Endothelial cell of umbilical vein (primary cell): ENCODE data around the gene MYLK.

Experiments
- CTCF ChIP-seq, 2 donors: IDR thresholded peaks; 1 replicate in 1 of 2; 2 replicates in 1 of 2; pipeline ENCODE4 v1.5.1; 2011; ENCODE audit warnings: low read length in 2 of 2, mild to moderate bottlenecking in 2 of 2, moderate library complexity in 2 of 2, control low read depth in 1 of 2, inconsistent platforms in 1 of 2, low read depth in 1 of 2; ENCODE audit not compliant: insufficient read depth in 1 of 2; ENCODE audit errors: extremely low read depth in 1 of 2
- FOS ChIP-seq: IDR thresholded peaks from 2 replicates; pipeline ENCODE4 v1.6.1; 2011; ENCODE audit warnings: mild to moderate bottlenecking, low read length, moderate library complexity, borderline replicate concordance; ENCODE audit not compliant: insufficient read depth
- POLR2A ChIP-seq: IDR thresholded peaks from 2 replicates; pipeline ENCODE4 v1.6.1; 2012; ENCODE audit warnings: low read depth, mild to moderate bottlenecking, control low read depth, low read length

GRCh38 chr3:123586968-123587367, 297.2 kb downstream of the MYLK start:
- no peak for TF ChIP-seq CTCF (IDR thresholded peaks at IDR 0.05; ENCODE audit: extremely low read depth in 1 of 2, insufficient read depth in 1 of 2, low read depth in 1 of 2, low read length in 2 of 2)
- TF ChIP-seq FOS, result no peak
- TF ChIP-seq POLR2A, result no peak
